ENCODE data around the gene TEDC1.

The TEDC1 gene

GRCh38 chr14:105486163-105486973 is 4.7 kb upstream of the TEDC1 start, which contains the start of gene CRIP1:
Gene CRIP1 (plus strand): TSS chr14:105486886. CDS start chr14:105487260, 374 bp downstream.
- no peak for DNase-seq

GRCh38 chr14:105486974-105487448 is 4.0 kb upstream of the TEDC1 start:
- no peak for DNase-seq

GRCh38 chr14:105487449-105487985 is 3.5 kb upstream of the TEDC1 start:
- no peak for DNase-seq

DNA sequence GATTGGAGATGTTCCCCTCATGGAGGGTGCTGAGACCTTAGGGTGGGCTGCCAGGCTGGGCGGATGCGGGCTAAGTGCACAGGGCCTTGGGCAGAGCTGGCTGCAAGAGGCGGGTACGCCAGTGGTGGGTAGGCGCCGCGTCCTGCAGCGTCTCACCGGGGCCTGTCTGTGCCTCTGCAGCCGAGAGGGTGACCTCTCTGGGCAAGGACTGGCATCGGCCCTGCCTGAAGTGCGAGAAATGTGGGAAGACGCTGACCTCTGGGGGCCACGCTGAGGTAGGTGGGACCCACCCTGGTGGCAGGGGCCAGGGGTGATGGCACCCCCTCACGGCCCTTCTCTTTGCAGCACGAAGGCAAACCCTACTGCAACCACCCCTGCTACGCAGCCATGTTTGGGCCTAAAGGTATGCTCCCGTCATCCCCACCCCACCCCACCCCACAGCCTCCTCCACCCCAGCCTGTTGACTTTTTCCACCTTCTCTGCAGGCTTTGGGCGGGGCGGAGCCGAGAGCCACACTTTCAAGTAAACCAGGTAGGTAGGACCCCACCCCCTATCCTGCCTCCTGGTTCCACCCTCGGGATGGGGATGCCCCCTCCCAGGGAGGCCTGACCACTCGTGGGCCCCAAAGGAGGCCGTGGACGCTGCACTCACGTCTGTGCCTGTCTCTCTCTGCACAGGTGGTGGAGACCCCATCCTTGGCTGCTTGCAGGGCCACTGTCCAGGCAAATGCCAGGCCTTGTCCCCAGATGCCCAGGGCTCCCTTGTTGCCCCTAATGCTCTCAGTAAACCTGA is 2.9 kb upstream of the TEDC1 start:
- DNase-seq: no peak

DNA sequence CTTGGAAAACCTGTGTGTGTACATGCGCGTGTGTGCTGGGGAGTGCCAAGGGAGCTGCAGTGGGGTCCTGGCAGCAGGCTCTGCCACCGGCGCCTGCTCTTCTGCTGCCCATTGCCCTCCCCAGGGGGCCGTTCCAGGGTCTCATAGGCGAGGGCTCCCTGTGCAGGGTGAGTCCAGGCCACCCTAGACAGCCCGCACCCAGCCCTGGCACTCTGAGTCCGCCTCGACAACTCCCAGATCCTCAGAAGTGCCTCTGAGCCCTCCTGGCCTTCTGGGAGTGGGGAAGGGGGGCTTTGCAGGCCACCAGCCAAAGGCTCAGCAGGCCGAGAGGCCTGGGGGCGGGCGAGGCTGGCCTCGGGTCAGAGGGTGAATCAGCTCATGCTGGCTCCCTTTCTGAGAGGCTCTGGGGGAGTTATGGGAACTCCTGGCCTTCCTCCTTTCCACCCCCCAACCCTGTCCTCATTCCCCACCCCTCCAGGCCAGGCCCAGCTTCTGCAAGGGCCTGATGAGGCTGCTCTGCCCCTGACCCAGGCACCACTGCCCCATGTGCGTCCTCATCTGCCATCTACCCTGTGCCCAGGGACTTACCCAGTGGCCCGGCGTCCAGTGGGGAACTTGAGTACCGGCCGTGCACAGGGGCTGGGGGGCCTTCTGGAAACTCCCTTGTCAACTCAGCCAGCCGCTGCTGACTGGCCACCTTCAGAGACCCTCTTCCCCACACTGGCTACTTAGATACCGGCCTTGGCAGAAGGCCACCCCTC is 2.1 kb upstream of the TEDC1 start:
- no peak for DNase-seq

DNA sequence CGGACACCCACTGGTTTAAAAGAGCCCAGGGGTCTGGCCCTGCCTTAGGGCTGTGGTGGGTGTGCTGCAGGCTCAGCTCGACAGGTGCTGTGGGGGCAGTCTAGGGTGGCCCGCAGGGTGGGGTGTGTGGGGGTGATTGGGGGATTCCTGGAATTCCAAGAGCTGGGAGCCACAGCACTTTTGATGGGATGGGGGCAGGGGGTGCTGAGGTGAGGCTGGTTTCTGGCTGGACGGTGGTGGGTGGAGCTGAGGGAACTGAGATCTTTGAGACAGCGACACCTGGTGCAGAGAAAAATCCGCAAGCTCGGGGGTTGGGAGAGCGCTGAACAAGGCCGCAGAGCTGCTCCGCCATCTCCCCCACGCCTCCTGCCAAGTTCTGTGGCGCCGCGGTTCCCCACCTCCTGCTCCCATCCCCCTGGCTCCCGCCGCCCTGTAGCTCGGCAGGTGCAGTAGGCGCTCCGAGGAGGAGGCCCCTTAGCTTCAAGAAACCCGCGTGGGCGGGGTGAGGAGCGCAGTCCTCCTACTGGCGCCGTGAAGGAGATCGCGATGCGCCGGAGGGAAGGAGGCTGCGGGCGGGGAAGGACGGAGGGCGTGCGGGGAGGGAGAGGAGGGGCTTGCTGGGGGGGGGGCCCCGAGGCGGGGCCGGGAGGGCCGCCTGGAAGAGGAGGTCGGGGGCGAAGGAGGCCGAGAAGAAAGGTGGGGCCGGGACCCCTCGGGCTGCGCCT is 1.3 kb upstream of the TEDC1 start:
- peak; percentile 59 for DNase-seq

DNA sequence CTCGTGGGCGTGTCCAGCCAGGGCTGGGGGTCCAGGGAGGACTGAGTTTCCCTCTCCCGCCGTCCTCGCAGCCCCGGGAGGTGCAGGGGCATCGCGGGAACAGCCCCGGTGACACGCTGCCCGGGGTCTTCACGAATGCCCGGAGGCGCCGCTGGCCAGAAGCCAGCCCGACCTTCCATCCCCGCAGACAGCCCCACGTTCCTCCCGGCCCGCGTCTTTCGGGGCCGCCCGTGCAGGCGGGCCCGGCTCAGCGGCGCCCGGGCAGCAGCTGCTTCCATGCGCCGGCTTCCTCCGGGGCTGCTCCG is 827 bp upstream of the TEDC1 start:
- DNase-seq: no peak

GRCh38 chr14:105491366-105491973 is 424 bp downstream of the TEDC1 start:
- no peak for DNase-seq

GRCh38 chr14:105492031-105492970 is 1.3 kb downstream of the TEDC1 start:
- no peak for DNase-seq

DNA sequence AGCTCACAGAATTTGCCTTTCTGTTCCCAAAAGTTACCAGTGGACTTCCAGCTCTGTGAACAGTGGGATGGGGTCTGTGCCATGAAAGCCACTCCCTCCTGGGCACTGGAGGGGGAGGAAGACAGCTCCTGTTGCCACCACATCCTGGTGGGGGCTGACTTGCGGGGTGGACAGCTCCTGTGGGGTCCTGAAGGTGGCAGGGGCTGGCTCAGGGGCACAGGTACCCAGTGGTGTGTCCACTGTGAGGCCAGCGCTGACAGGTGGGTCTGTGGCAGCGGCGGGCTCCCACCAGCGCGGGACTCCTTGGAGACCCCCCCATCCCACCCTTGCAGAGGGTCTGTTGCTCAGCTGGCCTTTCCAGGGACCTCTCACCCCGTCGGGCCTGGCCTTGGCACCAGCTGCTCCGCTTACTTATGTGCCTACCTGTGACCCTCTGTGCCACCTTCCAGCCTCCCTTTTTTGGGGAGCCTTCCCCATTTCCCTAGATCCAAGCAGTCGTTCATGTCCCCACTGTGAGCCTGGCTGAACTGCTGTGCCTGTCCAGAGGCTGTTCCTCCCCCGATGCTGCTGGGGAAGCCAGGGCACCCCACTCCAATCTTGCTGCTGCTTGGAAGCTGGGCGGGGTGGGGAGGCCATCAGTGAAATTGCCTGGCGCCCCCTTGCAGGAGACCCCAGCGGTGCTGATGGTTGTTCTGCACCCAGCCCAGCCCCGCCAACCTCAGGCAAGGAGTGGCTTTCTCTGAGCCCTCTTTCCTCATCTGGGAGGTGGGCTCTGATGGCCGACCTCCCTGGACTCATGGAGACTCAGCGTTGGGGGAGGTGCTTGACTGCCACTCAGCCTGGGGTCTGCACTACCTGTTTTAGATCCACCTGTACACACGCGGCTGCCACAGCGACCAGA is 2.2 kb downstream of the TEDC1 start:
- DNase-seq: no peak

- DNase-seq: no peak
Observed at GRCh38 chr14:105493921-105494605, 3.0 kb downstream of the TEDC1 start.

GRCh38 chr14:105494606-105494929 is 3.5 kb downstream of the TEDC1 start:
- DNase-seq: no peak

DNA sequence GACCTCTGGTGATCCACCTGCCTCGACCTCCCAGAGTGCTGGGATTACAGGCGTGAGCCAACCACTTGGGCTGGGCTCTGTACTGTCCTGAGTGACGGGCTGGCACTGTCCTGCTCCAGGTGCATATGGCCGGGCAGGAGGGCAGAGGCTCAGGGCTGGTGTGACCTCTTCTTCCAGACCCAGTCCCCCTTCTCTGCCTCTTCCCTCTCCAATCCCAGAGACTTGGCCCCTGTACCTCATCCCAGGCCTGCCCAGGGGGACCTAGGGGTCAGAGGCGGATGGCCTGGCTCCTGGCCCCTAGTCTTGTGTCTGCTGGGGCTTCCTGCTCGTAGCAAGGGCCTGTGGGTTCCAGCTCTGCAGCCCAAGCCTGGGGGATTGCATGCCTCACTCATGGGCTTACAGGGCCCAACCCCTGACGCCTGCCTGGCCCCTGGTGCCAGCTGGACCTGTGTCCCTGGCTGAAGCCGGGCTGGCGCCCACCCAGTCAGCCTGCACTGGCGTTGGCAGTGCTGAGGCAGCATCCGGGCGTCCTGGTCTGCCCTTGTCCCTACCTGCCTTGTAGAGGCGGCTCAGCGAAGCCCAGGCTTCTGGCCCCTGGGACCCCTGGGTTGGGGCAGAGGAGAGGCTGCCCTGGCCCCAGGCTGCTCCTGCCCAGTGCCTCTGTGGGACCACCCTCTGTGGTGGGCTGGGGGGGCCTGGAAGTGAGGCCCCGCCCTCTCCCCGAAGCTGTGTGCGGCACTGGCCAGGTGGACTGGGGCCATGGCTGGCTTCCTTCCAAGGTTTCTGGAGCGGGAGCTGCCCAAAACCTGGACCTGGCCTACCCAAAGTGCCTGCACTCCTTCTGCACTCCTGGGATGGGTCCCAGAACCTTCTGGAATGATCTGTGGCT is 4.3 kb downstream of the TEDC1 start:
- DNase-seq: no peak

- DNase-seq: no peak
Observed at GRCh38 chr14:105495990-105496830, 5.2 kb downstream of the TEDC1 start.

DNA sequence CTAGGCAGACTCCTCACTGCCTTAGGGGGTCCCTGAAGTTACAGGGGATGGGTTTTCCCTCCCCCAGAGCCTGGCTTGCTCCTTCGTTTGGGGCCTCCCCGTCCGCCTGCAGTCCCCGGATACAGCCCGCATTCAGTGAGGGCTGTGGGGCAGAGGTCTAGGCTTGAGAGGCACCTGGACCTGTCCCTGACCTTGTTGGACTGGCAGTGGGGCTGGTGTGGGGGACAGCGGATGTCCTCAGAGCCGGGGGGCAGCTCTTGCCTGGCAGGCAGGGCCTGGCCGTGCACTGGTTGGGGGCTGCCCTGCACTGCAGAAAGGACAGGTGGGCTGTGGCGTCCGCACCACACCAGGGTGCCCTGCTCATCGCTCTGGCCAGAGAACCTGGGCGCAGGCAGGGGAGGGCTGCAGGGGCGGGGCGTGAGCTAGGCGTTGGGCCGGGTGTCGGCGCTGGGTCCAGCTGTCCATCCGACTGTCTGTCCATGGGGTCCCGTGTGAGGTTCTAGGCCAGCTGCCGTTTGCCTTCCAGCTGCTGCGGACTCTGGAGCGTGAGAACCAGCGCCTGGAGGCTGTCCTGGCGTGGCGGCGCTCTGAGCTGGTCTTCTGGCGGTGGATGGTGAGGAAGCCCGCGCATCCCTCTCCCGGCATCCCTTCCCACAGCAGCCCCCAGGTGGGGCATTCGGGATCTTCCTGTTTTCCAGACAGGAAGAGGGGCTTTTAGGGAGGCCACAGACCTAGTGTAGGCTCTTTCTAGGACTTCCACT is 6.0 kb downstream of the TEDC1 start:
- DNase-seq: no peak

DNA sequence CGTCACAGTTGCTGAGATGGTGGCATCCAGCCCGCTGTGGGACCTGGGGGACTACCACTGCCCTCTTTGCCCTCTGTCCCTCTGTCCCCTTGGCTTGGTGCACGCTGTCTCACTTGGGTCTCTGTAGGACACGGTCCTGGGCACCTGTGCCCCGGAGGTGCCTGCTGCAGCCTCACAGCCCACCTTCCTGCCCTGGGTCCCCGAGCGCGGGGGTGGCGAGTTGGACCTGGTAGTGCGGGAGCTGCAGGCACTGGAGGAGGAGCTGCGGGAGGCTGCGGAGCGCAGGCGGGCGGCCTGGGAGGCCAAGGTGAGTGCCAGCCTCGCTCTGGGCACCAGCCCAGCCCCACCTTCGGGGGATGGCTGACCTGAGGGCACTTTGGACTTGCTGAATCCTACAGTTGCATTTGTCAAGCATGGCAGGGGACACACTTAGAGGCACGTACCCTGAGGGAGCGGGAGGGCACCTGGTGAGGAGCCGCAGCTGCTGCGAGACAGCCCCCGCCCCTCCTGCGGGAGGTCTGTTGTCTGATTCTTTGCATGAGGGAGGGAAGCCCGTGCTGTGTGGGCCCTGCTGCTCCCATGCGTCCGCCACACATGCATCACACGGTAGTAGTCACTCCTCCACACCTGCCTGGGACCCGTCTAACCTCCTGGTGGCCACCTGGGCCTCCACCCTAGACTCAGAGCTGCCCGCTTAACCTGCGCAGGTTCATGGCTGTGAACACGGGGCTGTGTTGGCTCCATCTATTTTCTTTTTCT is 6.8 kb downstream of the TEDC1 start:
- DNase-seq: no peak

All from NCI-H524 treated with DMSO at 0.1 percent for 48 hours (cell line).